GM21737 (cell line): ENCODE results near the gene MYO1A.
"Not testable (repeated sequence)": the region's sequence is repeated elsewhere in the genome, so short reads cannot be mapped to it uniquely, and the experiment has no call there.

ENCODE experiments used
- ATAC-seq: cut with Tn5 transposase; IDR thresholded peaks from one replicate; pipeline ENCODE4 v1.9.1; 2021; ENCODE audit warnings: mild to moderate bottlenecking, moderate library complexity; ENCODE audit not compliant: unreplicated experiment

The MYO1A gene

DNA sequence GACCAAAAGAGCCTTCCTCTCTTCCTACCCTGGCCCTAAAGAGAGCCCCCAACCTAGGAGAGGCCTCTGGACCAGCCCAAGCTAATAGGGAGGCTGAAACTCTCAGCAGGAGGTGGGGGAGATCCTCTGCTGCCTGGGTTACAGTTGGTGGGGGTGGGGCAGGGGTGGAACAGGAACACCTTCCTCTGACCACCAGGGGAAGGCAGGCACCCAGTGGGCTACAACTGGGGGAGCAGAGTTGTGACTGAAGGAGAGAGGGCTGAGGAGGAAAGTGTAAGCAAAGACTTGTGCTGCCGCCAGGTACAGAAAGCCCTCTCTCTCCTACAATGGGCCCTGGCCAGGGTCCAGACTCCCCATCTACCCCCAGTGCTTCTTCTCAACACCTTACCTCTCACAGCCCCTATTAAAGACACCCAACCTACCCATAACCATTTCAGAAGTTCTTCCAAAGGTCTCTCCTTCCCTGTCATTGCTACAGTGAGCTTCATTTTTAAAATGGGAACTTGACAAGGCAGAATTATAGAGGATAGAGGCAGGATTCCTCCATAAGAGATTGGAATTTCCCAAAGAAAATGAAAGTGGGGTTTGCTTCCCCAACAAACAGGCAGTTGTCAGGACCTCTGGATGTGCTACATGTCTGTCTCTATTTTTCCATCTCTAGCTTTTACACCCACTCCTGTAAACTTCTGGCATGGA, 1.4 kb downstream of the MYO1A start:
- no peak for ATAC-seq

DNA sequence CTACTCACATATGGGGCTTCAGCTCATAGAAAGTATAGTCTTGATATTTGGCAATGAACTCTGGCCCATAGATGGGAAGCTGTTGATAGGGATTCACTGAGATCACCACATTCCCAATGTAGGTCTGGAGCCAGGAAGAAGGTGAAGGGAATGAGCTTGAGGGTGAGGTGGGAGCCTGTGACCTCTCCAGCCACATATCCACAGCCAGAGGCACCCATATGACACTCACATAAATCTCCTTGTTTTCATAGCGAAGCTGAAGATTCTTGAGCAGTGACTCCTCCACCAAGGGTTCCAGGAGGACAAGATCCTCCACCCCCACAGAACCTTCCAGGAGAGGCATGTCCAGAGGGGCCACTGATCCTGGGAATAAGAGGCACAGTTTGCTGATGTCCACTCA, 1.9 kb downstream of the MYO1A start:
- ATAC-seq = no peak

DNA sequence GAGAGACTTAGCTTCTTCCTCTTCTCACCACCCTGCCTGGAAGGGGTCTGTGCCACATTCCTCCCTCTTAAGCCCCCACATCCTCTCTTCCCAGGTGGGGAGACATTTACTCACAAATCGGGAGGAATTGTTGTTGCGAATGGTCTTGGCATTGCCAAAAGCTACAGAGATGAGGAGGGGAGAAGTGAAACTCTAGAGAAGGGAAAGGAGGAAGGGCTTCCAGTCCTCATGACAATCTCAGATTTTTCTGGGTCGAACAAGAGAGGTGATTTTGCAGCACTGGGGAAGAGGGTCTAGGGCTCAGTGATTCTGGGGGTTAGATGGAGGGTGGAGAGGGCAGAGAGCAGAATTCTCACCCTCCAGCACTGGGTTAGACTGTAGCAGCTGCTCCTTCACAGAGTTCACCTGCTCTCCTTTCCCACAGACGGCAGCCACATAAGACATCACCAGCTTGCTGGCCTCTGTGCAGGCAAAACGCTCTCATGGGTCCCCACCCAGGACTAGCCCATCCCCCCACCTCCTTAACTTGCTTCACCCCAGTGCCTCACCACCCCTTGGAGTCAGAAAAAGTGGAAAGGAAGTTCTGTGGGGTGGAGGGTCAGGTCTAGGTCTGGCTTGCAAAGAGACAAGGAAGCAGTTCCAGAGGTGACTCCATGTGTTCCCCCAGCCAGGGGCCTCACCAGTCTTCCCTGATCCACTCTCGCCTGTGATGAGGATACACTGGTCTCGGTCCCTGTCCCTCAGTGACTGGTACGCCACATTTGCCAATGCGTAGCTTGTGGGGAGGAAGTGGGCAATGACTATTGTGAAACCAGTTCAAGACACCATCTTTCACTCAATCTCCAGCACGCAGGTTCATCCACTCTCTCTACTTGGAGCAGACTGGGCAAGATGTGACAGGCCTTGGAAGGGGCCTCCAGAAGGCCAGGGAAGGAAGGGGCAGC, 2.7 kb downstream of the MYO1A start:
- ATAC-seq = no peak

DNA sequence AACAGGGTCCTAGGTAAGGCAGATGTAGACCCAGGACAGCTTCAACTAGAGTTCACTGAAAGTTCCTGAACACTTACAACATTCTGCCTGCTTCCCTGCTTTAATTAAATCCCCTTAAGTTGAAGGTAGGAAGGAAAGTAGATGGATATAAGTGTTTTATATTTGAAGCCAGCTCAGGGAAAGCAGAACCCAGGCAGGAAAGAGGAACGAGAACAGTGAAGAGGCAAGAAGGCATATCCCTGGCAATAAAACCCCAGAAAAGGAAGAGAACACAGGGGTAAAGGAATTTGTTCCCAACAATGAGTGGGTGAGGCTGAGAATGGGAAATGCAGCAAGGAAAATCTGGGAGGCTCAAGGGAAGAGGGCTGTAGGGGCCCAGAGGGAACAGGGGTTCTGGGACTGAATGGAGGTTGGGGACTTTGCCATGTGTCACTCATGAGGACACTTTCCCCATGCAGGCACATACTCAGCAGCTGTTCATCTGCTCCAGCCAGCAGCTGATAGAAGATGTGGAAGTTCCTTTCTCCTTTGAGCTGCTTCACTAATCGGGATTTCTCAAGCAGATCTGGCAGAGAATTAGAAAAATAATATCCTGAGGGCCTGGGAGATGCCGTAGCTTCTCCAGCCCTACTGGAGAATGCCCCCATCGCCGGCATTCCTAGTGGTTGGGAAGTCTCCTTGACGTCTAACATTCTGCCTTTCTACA, 3.7 kb downstream of the MYO1A start:
- ATAC-seq = no peak

DNA sequence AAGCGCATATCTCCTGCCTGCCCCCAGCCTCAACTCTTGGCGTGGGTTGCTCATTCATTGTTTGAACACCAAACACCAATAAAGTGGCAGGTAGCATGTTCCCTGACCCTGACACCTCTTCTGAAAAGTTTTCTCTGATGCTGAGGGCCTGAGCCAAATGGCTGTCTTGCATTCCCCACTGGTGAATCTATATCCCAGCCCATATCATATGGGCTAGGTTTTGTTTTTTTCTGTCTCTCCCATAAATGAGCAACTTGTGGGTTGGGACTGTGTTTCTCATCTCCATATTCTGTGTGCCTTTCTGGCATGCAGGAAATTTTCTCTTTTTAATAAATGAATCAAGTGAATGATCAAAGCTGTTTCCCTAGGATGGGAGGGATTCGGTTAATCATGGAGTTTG, 5.0 kb downstream of the MYO1A start:
- no peak for ATAC-seq

DNA sequence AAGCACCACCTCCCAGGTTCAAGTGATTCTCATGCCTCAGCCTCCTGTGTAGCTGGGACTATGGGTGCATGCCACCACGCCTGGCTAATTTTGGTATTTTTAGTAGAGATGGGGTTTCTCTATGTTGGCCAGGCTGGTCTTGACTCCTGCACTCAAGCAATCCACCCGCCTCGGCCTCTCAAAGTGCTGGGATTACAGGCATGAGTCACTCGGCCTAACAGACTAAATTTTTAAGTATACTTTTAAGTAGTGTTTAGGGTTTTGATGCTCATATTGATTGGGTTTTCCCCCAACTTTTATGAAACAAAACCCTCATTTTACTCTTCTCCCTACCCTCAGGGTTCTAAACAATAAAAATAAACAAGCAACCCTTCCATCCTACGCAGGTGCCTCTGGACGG, 5.5 kb downstream of the MYO1A start:
- no peak for ATAC-seq

DNA sequence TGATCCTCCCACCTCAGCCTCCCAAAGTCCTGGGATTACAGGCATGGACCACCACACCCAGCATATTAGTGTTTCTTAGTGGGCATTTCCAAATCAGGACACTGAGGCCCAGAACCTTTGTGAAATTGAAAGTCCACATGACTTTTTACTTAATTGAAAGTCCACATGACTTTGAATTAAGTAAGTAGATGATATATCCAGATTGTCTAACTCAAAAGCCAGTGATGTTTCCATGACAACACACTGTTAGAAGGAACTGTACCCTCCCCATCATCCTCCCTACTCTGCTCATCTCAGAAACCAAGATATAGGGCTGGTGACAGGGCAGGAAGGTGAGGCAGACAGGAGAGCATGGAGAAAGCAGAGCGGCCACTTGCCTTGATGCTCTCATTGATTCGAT, 7.2 kb downstream of the MYO1A start:
- no peak for ATAC-seq

DNA sequence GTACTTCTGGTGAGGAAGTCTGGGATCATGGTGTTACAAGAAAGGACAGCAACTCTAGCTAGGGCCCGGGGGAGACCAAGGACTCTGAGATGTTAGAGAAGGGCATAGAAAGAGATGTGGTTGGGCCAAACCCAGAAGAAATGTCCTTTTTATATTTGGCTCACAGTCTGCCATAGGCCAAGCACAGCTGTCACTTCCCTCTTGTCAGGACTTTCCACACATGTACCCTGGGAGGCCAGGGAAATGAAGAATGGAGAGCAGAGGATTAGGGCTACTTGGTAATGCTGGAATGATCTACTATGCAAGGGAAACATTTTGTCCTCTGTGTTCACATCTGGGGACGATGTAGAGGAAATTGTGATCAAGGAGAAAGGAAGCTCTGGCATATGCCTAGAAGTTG, 9.2 kb downstream of the MYO1A start:
- ATAC-seq = no peak

DNA sequence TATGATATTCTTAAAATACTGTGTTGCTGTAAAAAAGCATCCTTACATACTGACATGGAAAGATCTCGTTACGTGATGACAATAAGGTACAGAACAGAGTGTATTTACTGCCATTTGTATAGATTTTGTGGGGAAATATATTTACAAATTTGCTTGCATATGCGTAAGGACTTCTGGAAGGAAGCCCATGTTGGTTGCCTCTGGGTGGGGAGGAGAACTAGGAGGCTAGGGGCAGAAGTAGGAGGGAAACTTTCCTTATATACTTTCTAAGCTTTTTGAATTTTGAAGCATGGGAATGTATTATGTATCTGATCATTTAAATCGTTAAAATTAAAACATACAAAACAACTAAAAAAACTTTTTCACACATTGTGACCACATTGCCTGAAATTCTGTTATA, 9.7 kb downstream of the MYO1A start:
- ATAC-seq = no peak

DNA sequence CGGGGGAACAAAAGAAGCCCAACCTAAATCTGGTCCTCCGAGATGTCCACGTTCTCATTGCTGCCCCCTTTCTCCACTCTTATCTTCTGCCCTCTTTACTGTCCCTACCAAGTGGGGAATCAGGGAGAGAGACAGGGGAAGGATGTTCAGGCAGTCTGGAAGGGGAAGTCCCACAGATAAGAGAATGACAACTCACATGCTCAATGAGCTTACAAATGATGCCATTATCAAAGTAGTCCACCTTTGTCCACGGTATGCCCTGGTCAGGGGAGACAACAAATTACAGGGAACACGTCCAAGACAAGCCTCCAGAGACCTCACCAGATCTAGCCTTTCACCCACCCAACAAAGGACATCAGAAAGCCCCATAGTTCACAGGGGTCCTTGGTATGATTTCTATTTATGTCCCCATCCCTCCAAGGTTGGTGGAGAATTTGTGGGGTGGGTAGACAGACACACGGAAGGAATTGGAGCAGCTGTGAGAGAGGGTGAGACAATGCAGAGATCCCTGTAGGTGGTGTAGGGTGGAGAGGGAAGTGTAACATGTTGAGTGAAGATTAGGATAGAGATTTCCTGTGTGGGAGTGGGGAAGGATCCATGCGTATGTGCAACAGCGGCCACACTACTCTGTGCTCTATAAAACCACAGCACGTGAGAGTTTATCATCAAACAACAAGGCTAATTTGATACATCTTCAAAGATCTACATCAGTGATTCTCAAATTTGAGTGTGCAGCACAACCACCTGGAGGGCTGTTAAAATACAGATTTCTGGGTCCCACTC, 10.7 kb downstream of the MYO1A start:
- ATAC-seq = no peak

DNA sequence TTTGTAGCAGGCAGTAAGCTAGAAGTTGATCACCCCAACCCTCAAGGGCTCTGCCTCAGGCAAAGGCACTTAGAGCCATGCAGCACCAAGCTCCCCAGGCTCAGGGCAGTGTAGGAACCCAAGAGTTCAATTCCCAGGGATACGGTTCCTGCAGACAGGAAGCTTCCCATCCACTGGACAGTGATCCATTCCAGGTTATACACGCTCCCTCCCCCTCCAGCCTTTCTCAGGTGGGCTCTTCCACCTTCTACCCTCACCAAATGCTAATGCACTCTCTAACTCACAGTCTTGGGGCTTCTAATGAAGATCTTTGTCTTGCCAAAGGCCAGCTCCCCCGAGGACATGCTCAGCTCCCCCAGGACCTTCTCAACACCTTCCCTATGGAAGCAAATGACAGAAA, 12.7 kb downstream of the MYO1A start:
- ATAC-seq = no peak

DNA sequence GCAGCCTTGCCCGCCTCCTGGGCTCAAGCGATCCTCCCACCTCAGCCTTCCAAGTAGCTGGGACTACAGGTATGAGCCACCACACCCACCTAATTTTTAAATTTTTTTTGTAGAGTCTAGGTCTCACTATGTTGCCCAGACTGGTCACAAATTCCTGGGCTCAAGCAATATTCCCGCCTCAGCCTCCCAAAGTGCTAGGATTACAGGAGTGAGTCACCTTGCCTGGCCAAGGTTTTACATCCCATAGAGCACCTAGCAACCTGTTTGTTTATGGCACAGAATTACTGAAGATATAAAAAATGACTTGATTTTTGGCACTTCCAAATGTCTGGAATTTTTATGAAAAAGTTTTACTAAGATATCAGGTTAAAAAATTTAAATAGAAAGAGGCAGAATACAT, 16.5 kb downstream of the MYO1A start:
- ATAC-seq = no peak

DNA sequence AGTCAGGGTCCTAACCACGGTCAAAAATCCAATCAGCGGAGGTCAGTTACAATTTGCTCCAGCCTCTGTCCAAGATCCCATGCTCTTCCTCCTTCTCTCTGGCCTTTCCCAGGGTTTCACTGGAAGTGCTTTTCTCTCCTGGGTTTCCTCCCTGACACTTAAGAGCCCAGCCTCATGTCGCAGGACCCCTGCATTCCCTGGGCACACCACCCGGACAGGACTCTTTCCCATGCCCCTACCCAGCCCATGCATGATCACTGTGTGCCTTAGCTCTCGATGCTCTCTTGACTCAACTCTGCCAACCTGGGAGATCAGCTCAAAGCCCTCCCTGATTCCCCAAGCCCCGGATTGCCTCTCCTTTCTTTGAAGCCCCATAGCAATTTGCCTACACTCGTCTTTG, 18.1 kb downstream of the MYO1A start:
- ATAC-seq = no peak

DNA sequence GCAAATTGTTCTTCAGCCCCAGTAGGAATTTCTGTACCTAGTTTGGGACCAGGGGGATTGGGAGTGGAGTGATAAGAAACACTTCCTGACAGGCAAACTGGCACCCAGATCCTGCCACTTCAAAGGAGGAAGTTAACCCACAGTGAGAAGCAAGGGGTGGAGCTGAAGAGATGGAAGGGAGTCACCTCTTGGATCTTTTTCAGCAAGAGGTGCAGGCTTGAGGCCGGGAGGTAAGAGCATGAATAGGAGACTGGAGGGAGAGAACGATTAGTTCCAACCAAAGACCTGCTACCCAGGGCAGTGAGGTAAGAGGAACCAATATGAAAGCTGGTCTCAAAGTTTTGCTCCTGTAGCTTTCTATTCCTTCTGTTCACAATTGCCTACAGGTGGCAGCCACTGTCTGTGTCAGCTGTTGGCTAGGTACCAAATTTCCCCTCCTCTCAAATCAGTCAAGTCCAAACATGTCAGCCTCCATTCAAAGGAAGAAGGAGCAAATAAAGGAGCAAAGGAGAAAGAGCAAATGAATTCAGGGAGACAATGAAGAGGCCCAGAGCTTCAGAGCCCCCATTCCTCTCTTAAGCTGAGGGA, 18.7 kb downstream of the MYO1A start:
- no peak for ATAC-seq

DNA sequence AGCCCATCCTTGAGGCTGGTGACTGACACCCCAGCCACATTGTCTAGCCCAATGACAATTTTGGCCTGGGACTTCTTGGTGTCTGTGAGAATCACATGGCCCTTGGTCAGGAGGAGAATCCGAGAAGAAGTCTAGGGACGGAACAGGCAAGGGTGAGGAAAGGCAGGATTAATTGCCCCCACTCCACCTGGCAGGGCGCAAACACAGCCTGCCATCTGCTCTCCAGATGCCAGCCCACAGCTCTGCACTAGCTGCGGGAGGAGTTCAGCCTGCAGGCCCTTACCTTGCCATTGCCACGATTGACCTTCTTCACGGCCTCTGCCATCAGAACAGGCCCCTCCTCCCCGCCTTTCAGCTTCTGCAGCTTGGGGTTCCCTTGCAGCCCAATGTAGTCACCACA, 20.5 kb downstream of the MYO1A start:
- no peak for ATAC-seq

DNA sequence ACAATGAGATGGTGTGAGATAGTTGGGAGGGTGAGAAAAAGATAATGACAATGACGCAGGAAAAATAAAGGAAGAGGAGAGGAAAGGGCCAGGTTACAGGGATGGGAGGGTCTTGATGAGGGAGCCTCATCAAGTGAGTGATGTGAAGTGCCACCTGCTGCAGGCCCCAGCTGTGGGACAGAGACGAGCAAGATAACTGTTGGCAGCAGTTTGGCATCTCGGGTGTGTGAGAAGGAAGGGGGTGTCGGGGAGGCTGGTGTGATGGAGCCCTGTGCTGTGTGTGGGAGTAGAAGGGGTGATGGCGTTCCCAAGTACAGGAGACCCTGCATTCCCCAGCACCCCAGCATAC, 22.1 kb downstream of the MYO1A start:
- no peak for ATAC-seq

DNA sequence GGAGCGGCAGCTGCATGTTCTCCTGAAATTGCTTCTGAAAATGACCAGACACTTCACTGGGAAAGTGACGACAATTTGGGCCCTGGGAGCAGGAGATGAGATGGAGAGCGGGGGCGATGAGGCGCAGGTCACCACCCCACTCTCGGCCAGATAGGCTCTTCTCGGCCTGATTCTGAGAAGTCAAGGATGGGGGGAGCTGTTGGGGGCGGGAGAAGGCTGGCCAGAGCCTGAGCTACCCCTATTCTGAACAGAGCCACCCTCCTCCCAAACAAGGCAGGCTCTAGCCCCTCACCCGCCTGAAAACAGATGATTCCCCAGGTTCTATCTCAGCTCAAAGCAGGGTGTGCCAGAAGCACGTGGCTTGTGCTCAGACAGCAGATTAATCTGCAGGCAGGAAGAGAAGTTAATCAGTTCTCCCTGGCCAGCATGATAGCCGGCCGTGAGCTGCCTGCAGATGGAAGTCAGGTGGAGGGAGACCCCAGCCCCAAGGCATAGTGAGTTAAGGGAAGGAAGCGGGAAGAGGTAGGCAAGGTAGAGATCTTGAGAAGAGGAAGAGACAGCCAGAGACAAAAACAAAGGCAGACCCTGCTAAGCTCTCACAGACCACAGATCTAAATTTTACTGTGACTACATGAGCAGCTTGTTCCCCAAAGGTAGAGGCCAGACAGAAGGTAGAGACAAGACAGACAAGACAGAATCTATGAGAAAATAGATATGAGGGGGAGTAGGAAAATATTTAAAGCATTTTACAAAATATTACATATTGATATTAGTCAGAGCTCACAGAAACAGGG, 22.7 kb downstream of the MYO1A start:
- ATAC-seq = no peak

DNA sequence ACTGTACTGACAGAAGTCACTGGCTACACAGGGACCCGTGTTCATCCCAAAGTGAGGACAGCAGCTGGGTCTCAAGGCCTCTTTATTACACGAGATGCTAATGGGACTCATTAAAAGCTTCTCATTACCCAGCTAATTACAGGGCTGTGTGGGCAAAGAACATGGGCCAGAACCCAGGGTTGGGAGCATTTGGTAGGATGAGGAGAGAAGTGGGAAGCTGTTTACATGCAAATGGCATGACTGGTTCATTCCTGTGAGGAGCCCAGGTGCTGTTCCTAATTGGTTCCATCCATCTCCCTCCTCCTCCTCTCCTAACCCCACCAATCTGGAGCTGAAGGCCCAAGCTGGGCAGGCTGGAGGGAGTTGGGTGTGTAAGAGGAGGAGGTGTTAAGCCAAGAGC, 24.7 kb downstream of the MYO1A start:
- no peak for ATAC-seq

DNA sequence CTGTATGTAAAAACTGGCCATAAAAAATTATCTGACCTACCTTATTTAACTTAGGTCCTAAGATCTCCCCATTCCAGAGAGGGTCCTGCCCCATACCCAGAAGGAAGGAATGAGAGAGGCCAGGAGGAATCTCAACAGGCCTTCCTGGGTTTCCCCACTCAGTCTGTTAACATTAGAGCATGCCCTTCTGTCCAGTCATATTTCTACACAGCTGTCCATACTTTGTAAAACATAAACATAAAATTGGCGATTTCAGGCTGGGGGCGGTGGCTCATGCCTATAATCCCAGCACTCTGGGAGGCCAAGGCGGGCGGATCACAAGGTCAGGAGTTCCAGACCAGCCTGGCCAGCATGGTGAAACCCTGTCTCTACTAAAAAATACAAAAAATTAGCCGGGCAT, 27.6 kb downstream of the MYO1A start:
- not testable (repeated sequence) for ATAC-seq
